ENCODE measurements around the gene ASAP3. TPM values are rescaled to one million over a fixed set of nuclear protein-coding genes. Genes with fewer than 3 reads are reported as not detected.

ASAP3 gene
- total RNA-seq, 1 experiment from 2014 or later, result 17.9 TPM

DNA sequence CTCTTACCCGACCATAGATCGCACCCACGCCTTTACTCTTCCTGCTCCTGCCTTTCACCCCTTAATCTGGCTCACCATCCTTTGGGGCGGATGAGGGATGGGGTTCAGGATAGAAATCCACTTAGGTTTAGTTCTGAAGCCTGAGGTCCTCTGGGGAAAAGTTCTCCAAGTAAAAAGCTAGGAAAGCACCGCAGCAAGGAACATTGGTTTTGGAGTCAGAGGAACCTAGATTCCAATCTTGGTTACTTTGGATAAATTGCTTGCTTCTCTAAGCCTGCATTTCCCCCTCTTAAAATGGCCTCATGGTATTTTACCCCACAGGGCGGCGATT, 988 bp upstream of the ASAP3 start:
- no peak for ATAC-seq
- DNase-seq (ENCODE audit: low read depth, low spot score), result no peak
- ChIA-PET POLR2A (no interaction called here), CTCF (interaction anchor here (0.6 to 1.6 kb wide), 3 partner anchors 12 to 150 kb away, joined by 7 to 23 read pairs (median 8); no protein-coding TSS in a partner anchor)
- no peaks in the 10 kb centered on the region for H3K36me3 ChIP-seq (ENCODE audit: control insufficient read depth, insufficient read depth, low read length)
- BruUV-seq (replicated peaks), result no TSS peak
- H3K27me3 ChIP-seq (ENCODE audit: control insufficient read depth, insufficient read depth, low read length), result no peaks in the 10 kb centered on the region
- H3K4me1 ChIP-seq (ENCODE audit: control insufficient read depth, insufficient read depth, low read length), result peaks cover 9% of the 10 kb centered on the region
- no peaks in the 10 kb centered on the region for H3K9me3 ChIP-seq (ENCODE audit: control insufficient read depth, insufficient read depth, low read depth, low read length)
- TF ChIP-seq, protein P1, sequence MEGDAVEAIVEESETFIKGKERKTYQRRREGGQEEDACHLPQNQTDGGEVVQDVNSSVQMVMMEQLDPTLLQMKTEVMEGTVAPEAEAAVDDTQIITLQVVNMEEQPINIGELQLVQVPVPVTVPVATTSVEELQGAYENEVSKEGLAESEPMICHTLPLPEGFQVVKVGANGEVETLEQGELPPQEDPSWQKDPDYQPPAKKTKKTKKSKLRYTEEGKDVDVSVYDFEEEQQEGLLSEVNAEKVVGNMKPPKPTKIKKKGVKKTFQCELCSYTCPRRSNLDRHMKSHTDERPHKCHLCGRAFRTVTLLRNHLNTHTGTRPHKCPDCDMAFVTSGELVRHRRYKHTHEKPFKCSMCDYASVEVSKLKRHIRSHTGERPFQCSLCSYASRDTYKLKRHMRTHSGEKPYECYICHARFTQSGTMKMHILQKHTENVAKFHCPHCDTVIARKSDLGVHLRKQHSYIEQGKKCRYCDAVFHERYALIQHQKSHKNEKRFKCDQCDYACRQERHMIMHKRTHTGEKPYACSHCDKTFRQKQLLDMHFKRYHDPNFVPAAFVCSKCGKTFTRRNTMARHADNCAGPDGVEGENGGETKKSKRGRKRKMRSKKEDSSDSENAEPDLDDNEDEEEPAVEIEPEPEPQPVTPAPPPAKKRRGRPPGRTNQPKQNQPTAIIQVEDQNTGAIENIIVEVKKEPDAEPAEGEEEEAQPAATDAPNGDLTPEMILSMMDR (IDR thresholded peaks at IDR 0.05), result no peak
- TF ChIP-seq POLR2AphosphoS5 (IDR thresholded peaks at IDR 0.05; ENCODE audit: low read depth, low read length) (no peak), SIN3A (IDR thresholded peaks at IDR 0.05; ENCODE audit: borderline replicate concordance, insufficient read depth, low read depth, low read length) (no peak), TCF7L2 (IDR thresholded peaks at IDR 0.05; ENCODE audit: low read depth, low read length) (no peak)
- TF ChIP-seq, protein P2, sequence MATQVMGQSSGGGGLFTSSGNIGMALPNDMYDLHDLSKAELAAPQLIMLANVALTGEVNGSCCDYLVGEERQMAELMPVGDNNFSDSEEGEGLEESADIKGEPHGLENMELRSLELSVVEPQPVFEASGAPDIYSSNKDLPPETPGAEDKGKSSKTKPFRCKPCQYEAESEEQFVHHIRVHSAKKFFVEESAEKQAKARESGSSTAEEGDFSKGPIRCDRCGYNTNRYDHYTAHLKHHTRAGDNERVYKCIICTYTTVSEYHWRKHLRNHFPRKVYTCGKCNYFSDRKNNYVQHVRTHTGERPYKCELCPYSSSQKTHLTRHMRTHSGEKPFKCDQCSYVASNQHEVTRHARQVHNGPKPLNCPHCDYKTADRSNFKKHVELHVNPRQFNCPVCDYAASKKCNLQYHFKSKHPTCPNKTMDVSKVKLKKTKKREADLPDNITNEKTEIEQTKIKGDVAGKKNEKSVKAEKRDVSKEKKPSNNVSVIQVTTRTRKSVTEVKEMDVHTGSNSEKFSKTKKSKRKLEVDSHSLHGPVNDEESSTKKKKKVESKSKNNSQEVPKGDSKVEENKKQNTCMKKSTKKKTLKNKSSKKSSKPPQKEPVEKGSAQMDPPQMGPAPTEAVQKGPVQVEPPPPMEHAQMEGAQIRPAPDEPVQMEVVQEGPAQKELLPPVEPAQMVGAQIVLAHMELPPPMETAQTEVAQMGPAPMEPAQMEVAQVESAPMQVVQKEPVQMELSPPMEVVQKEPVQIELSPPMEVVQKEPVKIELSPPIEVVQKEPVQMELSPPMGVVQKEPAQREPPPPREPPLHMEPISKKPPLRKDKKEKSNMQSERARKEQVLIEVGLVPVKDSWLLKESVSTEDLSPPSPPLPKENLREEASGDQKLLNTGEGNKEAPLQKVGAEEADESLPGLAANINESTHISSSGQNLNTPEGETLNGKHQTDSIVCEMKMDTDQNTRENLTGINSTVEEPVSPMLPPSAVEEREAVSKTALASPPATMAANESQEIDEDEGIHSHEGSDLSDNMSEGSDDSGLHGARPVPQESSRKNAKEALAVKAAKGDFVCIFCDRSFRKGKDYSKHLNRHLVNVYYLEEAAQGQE (IDR thresholded peaks at IDR 0.05; ENCODE audit: insufficient read depth in 1 of 2, low read depth in 2 of 2, low read length in 1 of 2), result no peak
- peak overlapping the region; percentile 82 for H3K27ac ChIP-seq (ENCODE audit: low read length)
- H3K4me3 ChIP-seq (ENCODE audit: low read depth in 2 of 2, low read length in 2 of 2), result peak overlapping the region; percentile 63 to 70
- in situ Hi-C loops (cut with HindIII; ENCODE audit: low pct_unique_long_range_greater_than_20kb, low sequenced_read_pairs) (no loop called here), intact Hi-C loops (cut with micrococcal nuclease; ENCODE audit: unreplicated experiment) (no loop called here)

DNA sequence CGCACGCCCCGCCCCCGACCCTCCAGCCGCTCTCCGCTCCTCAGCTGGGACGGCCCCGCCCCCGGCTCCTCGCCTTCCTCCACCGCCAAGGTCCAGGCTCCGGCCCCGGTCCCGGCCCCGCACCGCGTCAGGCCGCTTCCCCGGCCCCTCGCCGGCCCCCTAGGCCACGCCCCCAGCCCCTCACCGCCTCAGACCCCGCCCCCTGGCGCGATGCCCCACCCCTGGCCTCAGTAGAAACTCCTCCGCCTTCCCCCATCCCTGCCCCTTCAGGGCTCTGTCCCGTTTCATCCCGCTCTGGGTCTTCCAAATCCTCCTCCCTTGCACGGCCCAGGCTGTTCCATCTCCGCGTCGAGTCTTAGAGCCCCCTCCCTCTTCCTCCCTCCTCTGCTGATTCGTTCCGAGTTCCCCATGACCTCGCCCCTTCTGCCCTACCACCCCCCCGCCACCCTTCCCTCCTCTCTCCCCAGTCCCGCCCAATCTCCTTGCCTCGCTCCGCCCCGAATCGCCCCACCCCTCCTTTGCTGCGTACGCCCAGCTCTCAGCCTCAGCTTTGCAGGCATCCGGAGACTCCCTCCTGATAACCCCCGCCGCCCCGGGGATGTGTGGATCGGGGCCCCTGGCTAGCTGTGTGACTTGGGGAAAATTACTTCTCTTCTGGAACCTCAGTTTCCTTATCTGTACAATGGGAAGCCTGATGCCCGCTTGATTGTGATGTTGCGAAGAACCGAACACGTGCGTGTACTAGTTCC, 448 bp upstream of the ASAP3 start:
- Histone ChIP-seq H3K36me3 (ENCODE audit: control insufficient read depth, insufficient read depth, low read length) (no peaks in the 10 kb centered on the region), H3K27me3 (ENCODE audit: control insufficient read depth, insufficient read depth, low read length) (no peaks in the 10 kb centered on the region), H3K4me1 (ENCODE audit: control insufficient read depth, insufficient read depth, low read length) (peaks cover 12% of the 10 kb centered on the region), H3K9me3 (ENCODE audit: control insufficient read depth, insufficient read depth, low read depth, low read length) (no peaks in the 10 kb centered on the region), H3K4me3 (ENCODE audit: low read depth in 2 of 2, low read length in 2 of 2) (peak overlapping the region; percentile 63 to 70), H3K27ac (ENCODE audit: low read length) (peak overlapping the region; percentile 82)
- TF ChIP-seq SIN3A (IDR thresholded peaks at IDR 0.05; ENCODE audit: borderline replicate concordance, insufficient read depth, low read depth, low read length), result no peak
- TF ChIP-seq, protein P2 (IDR thresholded peaks at IDR 0.05; ENCODE audit: insufficient read depth in 1 of 2, low read depth in 2 of 2, low read length in 1 of 2), result no peak
- TF ChIP-seq, protein P1 (IDR thresholded peaks at IDR 0.05), result no peak; the same call in 1 of the 2 replicates
- TF ChIP-seq TCF7L2 (IDR thresholded peaks at IDR 0.05; ENCODE audit: low read depth, low read length), result no peak
- no peak for TF ChIP-seq POLR2AphosphoS5 (IDR thresholded peaks at IDR 0.05; ENCODE audit: low read depth, low read length)
- in situ Hi-C loops (cut with HindIII; ENCODE audit: low pct_unique_long_range_greater_than_20kb, low sequenced_read_pairs) (no loop called here), intact Hi-C loops (cut with micrococcal nuclease; ENCODE audit: unreplicated experiment) (no loop called here)
- ChIA-PET POLR2A (no interaction called here), CTCF (interaction anchor here (0.6 to 1.6 kb wide), 4 partner anchors 13 to 151 kb away, joined by 5 to 23 read pairs (median 8); no protein-coding TSS in a partner anchor)
- peak; percentile 74 for DNase-seq (ENCODE audit: low read depth, low spot score)
- no TSS peak for BruUV-seq (replicated peaks)
- peak; percentile 95 for ATAC-seq

Data from Panc1 (cell line).